ENCODE results near the gene OR8G5. TPM values are rescaled to one million over a fixed set of nuclear protein-coding genes. Genes with fewer than 3 reads are reported as not detected.

The OR8G5 gene
- total RNA-seq, 1 experiment from 2014 or later, result not detected

GRCh38 chr11:124285610-124286344, 29.6 kb downstream of the OR8G5 start:
- no peak for DNase-seq (ENCODE audit: low spot score)

- DNase-seq (ENCODE audit: low spot score), result no peak
Observed at GRCh38 chr11:124294687-124295086, 38.5 kb downstream of the OR8G5 start.

DNA sequence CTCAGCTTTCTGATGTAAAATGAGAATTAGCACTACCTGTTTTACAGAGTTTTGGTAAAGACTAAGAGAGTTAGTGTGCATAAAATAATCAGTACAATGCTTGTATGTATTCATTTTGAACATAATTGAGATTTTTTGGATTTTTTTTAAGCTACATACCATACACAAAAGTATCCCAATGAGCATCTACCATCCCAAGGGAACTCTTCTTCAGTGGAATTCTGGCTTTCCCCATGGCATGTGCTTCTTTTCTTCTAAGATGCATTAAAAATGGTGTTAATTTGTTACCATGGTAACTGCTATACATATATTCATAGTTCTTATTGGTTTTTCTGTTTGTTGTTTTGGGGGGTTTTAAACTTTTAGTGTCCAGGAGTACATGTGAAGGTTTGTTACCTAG, 39.8 kb downstream of the OR8G5 start:
- no peak for DNase-seq (ENCODE audit: low spot score)

DNA sequence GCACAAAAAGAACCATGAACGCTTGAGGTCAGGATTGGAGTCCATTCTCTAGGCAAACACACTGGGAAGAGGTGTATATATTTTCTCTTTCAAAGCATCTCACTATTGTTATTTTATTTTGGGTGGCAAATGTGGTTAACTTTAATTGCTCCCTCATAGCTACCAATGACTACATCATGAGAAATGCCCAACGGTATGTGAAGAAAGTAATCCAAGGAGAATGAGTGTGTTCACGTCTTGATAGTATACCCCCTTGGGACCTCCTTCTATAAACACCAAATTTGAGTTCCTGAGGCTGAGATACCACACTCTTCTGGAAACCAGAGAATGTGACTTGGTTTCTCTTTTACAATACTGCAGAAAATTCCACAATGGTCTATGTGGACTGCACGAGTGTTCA, 41.7 kb downstream of the OR8G5 start:
- no peak for DNase-seq (ENCODE audit: low spot score)

DNA sequence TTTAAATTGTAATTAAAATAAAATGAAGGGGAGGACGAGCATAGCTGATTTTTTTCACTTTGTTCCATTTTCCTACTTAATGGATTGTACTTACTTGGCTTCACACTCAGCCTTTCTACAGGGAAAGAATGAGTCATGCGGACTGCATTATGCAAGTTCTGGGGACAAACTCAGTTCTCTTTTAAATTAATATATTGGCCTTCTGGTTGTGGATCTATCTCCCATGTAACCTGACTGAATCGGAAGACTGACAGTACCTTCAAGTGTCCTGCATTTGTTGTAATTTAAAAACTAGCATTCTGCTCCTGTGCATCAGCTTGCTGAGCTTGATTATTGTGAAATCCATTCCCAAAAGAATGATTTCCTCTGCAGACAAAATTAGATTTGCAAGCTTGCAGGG, 45.4 kb downstream of the OR8G5 start:
- DNase-seq (ENCODE audit: low spot score), result no peak

- DNase-seq (ENCODE audit: low spot score), result no peak
Observed at GRCh38 chr11:124302347-124303125, 46.4 kb downstream of the OR8G5 start.

DNA sequence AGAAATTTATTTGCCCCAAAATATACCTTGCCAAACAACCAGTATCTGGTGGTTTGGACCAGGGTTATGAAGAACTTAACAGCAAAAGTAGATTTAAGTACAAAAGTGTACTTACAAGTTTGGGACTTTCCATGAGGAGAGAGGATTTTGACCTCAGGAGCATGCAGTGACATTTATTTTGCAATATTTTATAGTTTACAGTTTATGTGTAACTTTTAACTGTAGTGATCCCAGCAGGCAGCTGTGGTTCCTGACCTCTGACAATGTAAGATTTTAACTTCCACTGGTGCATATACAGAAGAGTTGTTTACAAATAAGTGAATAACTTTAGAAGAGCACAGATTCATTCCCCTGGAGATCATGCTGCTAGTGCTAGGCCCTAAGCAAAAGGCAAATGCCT, 50.9 kb downstream of the OR8G5 start:
- DNase-seq (ENCODE audit: low spot score), result no peak

DNA sequence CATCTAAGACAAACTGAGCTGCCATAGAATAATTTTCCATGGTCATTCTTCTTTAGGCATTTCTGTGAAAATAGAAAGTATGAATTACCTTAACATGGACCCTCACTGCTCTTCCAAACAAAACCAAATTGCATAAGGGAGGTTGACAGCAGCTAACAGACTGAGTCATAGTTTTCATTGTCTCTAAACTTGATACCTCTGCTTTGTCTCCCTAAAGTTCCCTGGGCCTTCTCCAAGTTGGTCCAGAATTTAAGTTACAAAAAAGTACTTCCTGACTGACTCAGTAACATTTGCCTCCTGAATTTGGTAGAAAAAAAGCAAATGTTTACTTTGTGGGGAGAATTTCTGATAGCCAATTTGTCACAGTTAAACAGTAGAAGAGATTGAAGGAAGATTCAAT, 54.5 kb downstream of the OR8G5 start:
- DNase-seq (ENCODE audit: low spot score), result no peak

- no peak for DNase-seq (ENCODE audit: low spot score)
Observed at GRCh38 chr11:124311269-124311668, 55.1 kb downstream of the OR8G5 start.

GRCh38 chr11:124311670-124312069, 55.5 kb downstream of the OR8G5 start:
- DNase-seq (ENCODE audit: low spot score), result no peak

- no peak for DNase-seq (ENCODE audit: low spot score)
Observed at GRCh38 chr11:124313131-124313530, 57.0 kb downstream of the OR8G5 start.

GRCh38 chr11:124313849-124314248, 57.7 kb downstream of the OR8G5 start, which contains the start of gene OR8D1:
TSS of gene OR8D1 (minus strand) at chr11:124313949. CDS start at chr11:124310766, 3,183 bp downstream.
- DNase-seq (ENCODE audit: low spot score), result no peak

- no peak for DNase-seq (ENCODE audit: low spot score)
Observed at GRCh38 chr11:124315052-124315451, 58.9 kb downstream of the OR8G5 start.

Other genes starting within 250 kb of the OR8G5 start
- not detected in 2 replicates for gene OR10G4, start 243.4 kb upstream of the OR8G5 start, total RNA-seq (2014; rRNA removed; shearing (Covaris generic))
- gene OR10G9, start 233.4 kb upstream of the OR8G5 start, total RNA-seq (2014; rRNA removed; shearing (Covaris generic)), result not detected in 2 replicates
- gene OR10G8, start 229.6 kb upstream of the OR8G5 start, total RNA-seq (2014; rRNA removed; shearing (Covaris generic)), result not detected in 2 replicates
- not detected in 2 replicates for gene OR10G7, start 215.1 kb upstream of the OR8G5 start, total RNA-seq (2014; rRNA removed; shearing (Covaris generic))
- gene VWA5A, start 140.9 kb upstream of the OR8G5 start, total RNA-seq (2014; rRNA removed; shearing (Covaris generic)), result 0.18 and 0.81 TPM in 2 replicates
- gene OR10D3, start 73.0 kb upstream of the OR8G5 start, total RNA-seq (2014; rRNA removed; shearing (Covaris generic)), result not detected in 2 replicates
- gene OR8G1, start 15.3 kb upstream of the OR8G5 start, total RNA-seq (2014; rRNA removed; shearing (Covaris generic)), result not detected in 2 replicates
- not detected in 2 replicates for gene OR8D1, start 57.6 kb downstream of the OR8G5 start, total RNA-seq (2014; rRNA removed; shearing (Covaris generic))
- not detected in 2 replicates for gene OR8D2, start 63.8 kb downstream of the OR8G5 start, total RNA-seq (2014; rRNA removed; shearing (Covaris generic))
- gene OR8B2, start 128.1 kb downstream of the OR8G5 start, total RNA-seq (2014; rRNA removed; shearing (Covaris generic)), result not detected in 2 replicates
- gene OR8B3, start 142.6 kb downstream of the OR8G5 start, total RNA-seq (2014; rRNA removed; shearing (Covaris generic)), result not detected in 2 replicates
- not detected in 2 replicates for gene OR8B4, start 168.5 kb downstream of the OR8G5 start, total RNA-seq (2014; rRNA removed; shearing (Covaris generic))
- not detected in 2 replicates for gene OR8B8, start 189.3 kb downstream of the OR8G5 start, total RNA-seq (2014; rRNA removed; shearing (Covaris generic))